Stimulated activated CD4-positive, alpha-beta T cell treated with anti-CD3 and anti-CD28 coated beads, Interleukin-15, amount 100 ng/mL, for 48 hours (primary cell): ENCODE results near the gene NEXMIF.
"Not testable (repeated sequence)": the region's sequence is repeated elsewhere in the genome, so short reads cannot be mapped to it uniquely, and the experiment has no call there.

ENCODE experiments used
- DNase-seq, 2 donors: peaks; one replicate each; pipeline ENCODE4 v3.0.0-alpha.2; 2020; ENCODE audit warnings: low read depth in 2 of 2

Gene NEXMIF

GRCh38 chrX:74797338-74797887, 127.8 kb downstream of the NEXMIF start:
- no peak for DNase-seq

DNA sequence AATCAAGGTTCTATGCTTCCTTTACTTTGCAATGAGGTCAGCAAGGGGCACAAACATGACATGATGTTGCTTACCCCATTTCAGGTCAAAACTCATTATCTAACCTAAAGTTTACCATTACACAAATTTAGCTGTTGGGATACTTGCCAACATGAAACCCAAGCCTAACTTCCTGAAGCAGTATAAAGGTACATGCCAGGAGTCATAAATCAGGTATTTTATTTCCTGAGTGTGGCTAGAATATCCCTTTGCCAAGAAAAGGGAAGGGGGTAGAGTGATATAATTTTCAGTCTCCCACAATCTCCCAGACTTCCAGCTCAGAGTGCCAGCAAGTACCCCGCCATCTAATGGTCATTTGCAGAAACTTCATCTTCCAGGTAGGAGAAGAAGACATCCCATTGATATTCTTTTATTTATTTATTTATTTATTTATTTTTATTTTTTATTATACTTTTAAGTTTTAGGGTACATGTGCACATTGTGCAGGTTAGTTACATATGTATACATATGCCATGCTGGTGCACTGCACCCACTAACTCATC, 136.6 kb downstream of the NEXMIF start:
- no peak for DNase-seq

DNA sequence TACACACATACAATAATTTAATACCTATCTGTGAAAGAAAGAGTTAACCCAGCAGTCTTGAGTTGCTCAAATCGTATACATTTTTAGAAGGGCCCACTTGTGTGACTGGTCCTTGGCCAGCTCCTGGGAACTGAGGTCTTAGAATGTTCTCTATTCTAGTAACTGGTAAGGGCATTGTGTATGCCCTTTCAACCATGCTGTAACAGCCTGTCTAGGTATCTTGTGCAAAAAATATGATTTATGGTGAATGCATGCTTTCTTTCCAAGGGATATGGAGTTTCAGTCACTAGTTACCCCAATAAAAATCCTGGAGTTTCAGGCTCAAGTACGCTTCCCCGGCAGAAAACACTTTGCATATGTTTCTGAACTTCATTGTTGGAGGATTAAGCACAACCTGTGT, 140.6 kb downstream of the NEXMIF start:
- no peak for DNase-seq

- DNase-seq = no peak
Measured at GRCh38 chrX:74781507-74782034, 143.7 kb downstream of the NEXMIF start.

GRCh38 chrX:74779175-74779574, 146.1 kb downstream of the NEXMIF start:
- DNase-seq = no peak

DNA sequence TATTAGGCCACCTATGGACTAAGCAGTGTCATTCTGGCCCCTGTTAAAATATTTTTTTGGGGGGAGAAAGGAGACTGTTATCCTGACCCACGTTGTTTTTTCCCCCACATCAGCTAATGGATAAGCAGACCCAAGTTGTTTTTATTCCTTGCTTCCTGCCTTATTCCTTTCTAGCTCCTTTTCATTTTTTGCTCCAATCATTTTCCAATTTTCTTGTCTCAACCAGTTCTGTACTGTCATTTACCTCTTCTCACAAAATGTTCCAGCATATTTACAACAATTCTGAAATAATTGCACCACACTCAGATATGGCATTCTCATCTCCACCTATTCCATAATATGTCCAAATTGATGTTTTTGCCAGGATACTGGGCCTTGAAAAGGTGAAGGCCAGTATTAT, 150.3 kb downstream of the NEXMIF start:
- no peak for DNase-seq

- DNase-seq = no peak
Measured at GRCh38 chrX:74736450-74736849, 188.8 kb downstream of the NEXMIF start.

DNA sequence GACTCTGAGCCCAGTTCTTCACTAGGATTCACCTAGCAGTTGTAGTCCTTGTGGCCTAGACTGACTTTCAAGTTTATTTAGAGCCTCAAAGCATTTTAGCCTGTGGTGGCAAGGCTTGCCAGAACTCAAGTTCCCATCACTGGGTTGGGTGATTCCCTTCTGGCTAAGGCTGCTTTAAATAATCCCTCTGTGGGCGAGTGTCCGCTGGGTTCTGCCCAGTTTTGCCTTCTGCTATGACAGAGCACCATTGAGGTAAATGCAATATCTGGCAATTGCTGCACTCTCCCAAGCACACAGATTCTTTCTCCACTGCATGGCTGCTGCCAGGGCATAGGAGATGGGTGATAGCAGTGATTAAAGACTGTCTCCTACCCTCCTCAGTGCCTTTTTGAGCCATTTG, 220.0 kb downstream of the NEXMIF start:
- DNase-seq = no peak

GRCh38 chrX:74701343-74701742, 223.9 kb downstream of the NEXMIF start:
- DNase-seq = not testable (repeated sequence)

DNA sequence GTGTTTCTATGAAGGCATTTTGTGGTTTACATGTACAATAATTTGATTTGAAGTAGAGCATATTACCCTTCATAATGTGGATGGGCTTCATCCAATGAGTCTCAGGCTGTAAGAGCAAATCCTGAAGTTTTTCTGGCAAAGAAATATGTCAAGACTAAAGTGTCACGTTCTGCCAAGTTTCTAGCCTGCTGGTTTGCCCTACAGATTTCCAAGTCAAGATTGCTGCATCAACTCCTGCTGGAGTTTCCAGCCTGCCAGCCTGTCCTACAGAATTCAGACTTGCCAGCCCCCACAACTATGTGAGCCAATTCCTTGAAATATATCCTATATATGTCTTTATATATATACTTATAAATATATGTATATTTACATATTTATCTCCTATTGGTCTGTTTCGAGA, 240.8 kb downstream of the NEXMIF start:
- no peak for DNase-seq
